IMR-90 (cell line): ENCODE results near the gene IFFO2. TPM values are rescaled to one million over a fixed set of nuclear protein-coding genes. Genes with fewer than 3 reads are reported as not detected.

ENCODE experiments used
- ATAC-seq: fragments of 200-7000 bp; cut with Tn5 transposase; 2 replicates; pipeline ENCODE4 v1.9.1; 2020; ENCODE audit warnings: low read depth, mild to moderate bottlenecking, moderate library complexity
- BruUV-seq: library from RNA; stranded (reverse); fragments of 400-500 nt; replicated peaks from 2 replicates; lab custom pipeline; 2021; lab: Mats Ljungman, UMichigan
- CTCF ChIA-PET: fragments of 300-600 bp; formaldehyde crosslinking; extraction: SDS; loops from one replicate; lab custom pipeline; 2021; ENCODE audit warnings: antibody characterized with exemption; lab: Yijun Ruan, JAX
- POLR2A ChIA-PET: fragments of 300-600 bp; sonication (Branson Sonifier 250); formaldehyde crosslinking; loops from one replicate; lab custom pipeline; 2022; ENCODE audit warnings: antibody characterized with exemption; ENCODE audit not compliant: unreplicated experiment; lab: Charles Lee
- DNase-seq: peaks from one replicate; pipeline ENCODE4 v3.0.0; 2013
- H2AFZ ChIP-seq: replicated peaks from 2 replicates; pipeline ENCODE3; 2013; ENCODE audit warnings: low read length, mild to moderate bottlenecking; ENCODE audit not compliant: poor library complexity
- H2AK5ac ChIP-seq: 2 replicates; pipeline ENCODE4 v1.6.1; 2013; ENCODE audit warnings: low read depth, low read length, inconsistent platforms
- H2AK9ac ChIP-seq: replicated peaks from 2 replicates; pipeline ENCODE3; 2013; ENCODE audit warnings: mild to moderate bottlenecking, low read depth, low read length, moderate library complexity; ENCODE audit not compliant: poor library complexity
- H2BK120ac ChIP-seq: 2 replicates; pipeline ENCODE4 v1.6.1; 2013; ENCODE audit warnings: low read depth, low read length, inconsistent platforms
- H2BK15ac ChIP-seq: 3 replicates; pipeline ENCODE4 v1.6.1; 2013; ENCODE audit warnings: low read depth, low read length, inconsistent platforms
- H2BK20ac ChIP-seq: 2 replicates; pipeline ENCODE4 v1.6.1; 2013; ENCODE audit warnings: low read depth, mild to moderate bottlenecking, inconsistent platforms, low read length, moderate library complexity
- H2BK5ac ChIP-seq: 2 replicates; pipeline ENCODE4 v1.6.1; 2013; ENCODE audit warnings: mild to moderate bottlenecking, low read depth, low read length, inconsistent platforms; ENCODE audit not compliant: poor library complexity, severe bottlenecking
- H3K14ac ChIP-seq: replicated peaks from 2 replicates; pipeline ENCODE4 v1.6.1; 2013; ENCODE audit warnings: low read depth, low read length, inconsistent platforms
- H3K18ac ChIP-seq: 2 replicates; pipeline ENCODE4 v1.6.1; 2013; ENCODE audit warnings: low read depth, low read length, control low read depth
- H3K23ac ChIP-seq: 2 replicates; pipeline ENCODE4 v1.6.1; 2013; ENCODE audit warnings: low read depth, low read length, inconsistent platforms
- H3K27ac ChIP-seq: 2 replicates; pipeline ENCODE4 v1.5.1; 2013; ENCODE audit warnings: mild to moderate bottlenecking, control low read depth, low read length; ENCODE audit not compliant: insufficient read depth
- H3K27me3 ChIP-seq: 2 replicates; pipeline ENCODE4 v1.6.1; 2013; ENCODE audit warnings: low read length; ENCODE audit not compliant: control insufficient read depth, insufficient read depth
- H3K36me3 ChIP-seq: 2 replicates; pipeline ENCODE4 v1.6.1; 2013; ENCODE audit warnings: low read length, mixed read lengths; ENCODE audit not compliant: control insufficient read depth, insufficient read depth
- H3K4ac ChIP-seq: 2 replicates; pipeline ENCODE4 v1.6.1; 2013; ENCODE audit warnings: low read depth, low read length, inconsistent platforms
- H3K4me1 ChIP-seq: 2 replicates; pipeline ENCODE4 v1.6.1; 2013; ENCODE audit warnings: low read length, mixed read lengths; ENCODE audit not compliant: control insufficient read depth, insufficient read depth
- H3K4me2 ChIP-seq: 2 replicates; pipeline ENCODE4 v1.6.1; 2013; ENCODE audit warnings: low read depth, mild to moderate bottlenecking, control low read depth, low read length, moderate library complexity
- H3K4me3 ChIP-seq: 2 replicates; pipeline ENCODE4 v1.5.1; 2013; ENCODE audit warnings: low read depth, mild to moderate bottlenecking, control low read depth, low read length, moderate library complexity; ENCODE audit not compliant: insufficient read depth
- H3K56ac ChIP-seq: 2 replicates; pipeline ENCODE4 v1.6.1; 2013; ENCODE audit warnings: low read length, inconsistent platforms; ENCODE audit not compliant: insufficient read depth; ENCODE audit errors: extremely low read depth
- H3K79me1 ChIP-seq, 2 experiments: 2 replicates each; pipeline ENCODE4 v1.6.1; 2013; ENCODE audit warnings: low read length in 2 of 2, inconsistent platforms in 1 of 2, low read depth in 1 of 2
- H3K9ac ChIP-seq: 2 replicates; pipeline ENCODE4 v1.6.1; 2013; ENCODE audit warnings: low read depth, low read length, control low read depth
- H3K9me1 ChIP-seq: 2 replicates; pipeline ENCODE4 v1.6.1; 2013; ENCODE audit warnings: low read length, inconsistent platforms; ENCODE audit not compliant: insufficient read depth
- H3K9me3 ChIP-seq: 2 replicates; pipeline ENCODE4 v1.6.1; 2013; ENCODE audit warnings: low read length; ENCODE audit not compliant: control insufficient read depth, insufficient read depth
- H4K20me1 ChIP-seq: 2 replicates; pipeline ENCODE4 v1.6.1; 2013; ENCODE audit warnings: low read length, inconsistent platforms; ENCODE audit not compliant: insufficient read depth
- H4K5ac ChIP-seq: 2 replicates; pipeline ENCODE4 v1.6.1; 2013; ENCODE audit warnings: mild to moderate bottlenecking, low read depth, low read length, control low read depth
- H4K8ac ChIP-seq, 2 experiments: 2 replicates each; pipeline ENCODE4 v1.6.1; 2013; ENCODE audit warnings: low read depth in 2 of 2, low read length in 2 of 2, control low read depth in 1 of 2, inconsistent platforms in 1 of 2
- H4K91ac ChIP-seq: 2 replicates; pipeline ENCODE4 v1.6.1; 2013; ENCODE audit warnings: low read depth, low read length, inconsistent platforms; ENCODE audit not compliant: insufficient read depth
- CEBPB ChIP-seq: IDR thresholded peaks from 2 replicates; pipeline ENCODE4 v1.6.1; 2012; ENCODE audit warnings: low read depth, low read length, improper control_type of control experiment
- MAFK ChIP-seq: IDR thresholded peaks from 2 replicates; pipeline ENCODE4 v1.6.1; 2012; ENCODE audit warnings: low read depth, low read length, improper control_type of control experiment
- WGBS, 2 experiments: methylation state at CpG; one replicate each; pipeline versions ENCODE4 v1.1.5 to v1.1.7; 2013; ENCODE audit warnings: missing lambda C conversion rate in 2 of 2; ENCODE audit not compliant: insufficient read length in 1 of 2; ENCODE audit errors: extremely low coverage in 2 of 2; 5-methylcytosine and 5-hydroxymethylcytosine counted together
- dilution Hi-C: fragments of 300-500 bp; cut with HindIII; formaldehyde crosslinking; loops from one replicate; pipeline ENCODE4 v1.14.3; 2018; ENCODE audit warnings: low sequenced_read_pairs; ENCODE audit not compliant: unreplicated experiment
- in situ Hi-C: fragments of 300-500 bp; cut with MboI; formaldehyde crosslinking; loops from 3 replicates; pipeline ENCODE4 v1.14.3; 2019; ENCODE audit warnings: low sequenced_read_pairs, inconsistent platforms, mixed read lengths
- intact Hi-C: fragments of 100-400 bp; cut with micrococcal nuclease; formaldehyde crosslinking; loops from 2 replicates; pipeline ENCODE4 v1.10.0; 2022
- polyA plus RNA-seq, 3 experiments: library from polyadenylated mRNA; depleted of rRNA; stranded (reverse); fragments of >200 nt; gene quantifications; 2 replicates each; pipeline ENCODE4 v1.2.3, GENCODE V29; 2012; ENCODE audit warnings: low replicate concordance in 1 of 3
- total RNA-seq: library from RNA; depleted of rRNA; stranded (reverse); fragments of >200 nt; gene quantifications from 2 replicates; pipeline ENCODE4 v1.2.3, GENCODE V29; 2012

IFFO2 gene
- total and polyA plus RNA-seq, 2 of the 4 experiments (the other 2 are of a cell fraction): 14.5 to 18.2 TPM

- Histone ChIP-seq H2AK5ac (no peak overlapping the region), H4K8ac (no peak overlapping the region), H4K91ac (no peak overlapping the region), H3K9ac (no peak overlapping the region), H3K79me1 (no peaks in the 10 kb centered on the region), H3K14ac (no peak overlapping the region), H3K56ac (no peak overlapping the region), H3K27me3 (peaks cover 2% of the 10 kb centered on the region; the same call in 1 of the 2 replicates), H3K9me1 (no peaks in the 10 kb centered on the region), H3K4me3 (no peak overlapping the region), H2BK15ac (no peak overlapping the region), H2BK20ac (no peak overlapping the region), H3K23ac (no peak overlapping the region), H3K27ac (no peak overlapping the region), H3K4me2 (no peak overlapping the region), H3K4me1 (no peaks in the 10 kb centered on the region), H4K20me1 (no peaks in the 10 kb centered on the region), H3K4ac (0 out of 2 replicates have a peak overlapping the region, but pooled peaks have one; percentile 3), H2BK5ac (no peak overlapping the region), H3K9me3 (no peaks in the 10 kb centered on the region), H3K18ac (no peak overlapping the region), H4K5ac (no peak overlapping the region), H2AFZ (peak overlapping the region; percentile 38), H3K36me3 (no peaks in the 10 kb centered on the region), H2BK120ac (no peak overlapping the region), H2AK9ac (no peak overlapping the region)
- DNase-seq: peak; percentile 34
- intact Hi-C loops: no loop called here
- CTCF ChIA-PET: interaction anchor here (0.6 to 1.8 kb wide), 2 partner anchors 60 to 75 kb away, joined by 3 to 6 read pairs; no protein-coding TSS in a partner anchor
- ATAC-seq: no peak; the same call in 1 of the 2 replicates
- TF ChIP-seq MAFK (no peak), CEBPB (no peak)
- POLR2A ChIA-PET: no interaction called here
- dilution Hi-C loops: no loop called here
- BruUV-seq: no TSS peak
- WGBS, 2 experiments: 50% methylated on average over 1 of the region's 7 CpGs; no CpG with 5 or more reads in 1 of the 2 experiments
- in situ Hi-C loops: no loop called here
Observed at GRCh38 chr1:18972991-18973390, 16.5 kb upstream of the IFFO2 start.
